ENCODE measurements around the gene CYLC1.
A peak's percentile ranks its signal among the peaks of the same experiment; 100 is the strongest.

CYLC1 gene

DNA sequence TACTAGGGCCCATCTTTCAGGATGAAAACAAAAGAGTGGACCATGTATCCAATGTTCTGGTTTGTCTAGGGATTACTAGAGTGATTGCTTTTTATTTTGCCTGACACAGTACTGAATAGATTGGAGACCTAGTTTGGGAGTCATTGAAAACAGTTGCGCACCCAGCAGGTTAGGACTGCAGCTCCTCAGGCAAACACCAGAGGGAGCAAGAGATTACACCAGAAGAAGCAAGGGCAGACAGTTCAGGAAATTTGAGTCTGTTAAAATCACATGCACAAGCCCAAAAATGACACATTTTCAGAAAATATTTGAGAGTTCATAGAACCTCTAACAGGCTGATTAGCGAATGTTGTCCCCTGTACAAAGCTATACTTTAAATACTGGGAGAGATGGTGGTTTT, 55.6 kb downstream of the CYLC1 start:
- Histone ChIP-seq H3K27me3 (ENCODE audit: control insufficient read depth, low read length) (no peaks in the 10 kb centered on the region), H3K27ac (ENCODE audit: low read depth, low read length) (no peak overlapping the region)
- TF ChIP-seq, protein P1, sequence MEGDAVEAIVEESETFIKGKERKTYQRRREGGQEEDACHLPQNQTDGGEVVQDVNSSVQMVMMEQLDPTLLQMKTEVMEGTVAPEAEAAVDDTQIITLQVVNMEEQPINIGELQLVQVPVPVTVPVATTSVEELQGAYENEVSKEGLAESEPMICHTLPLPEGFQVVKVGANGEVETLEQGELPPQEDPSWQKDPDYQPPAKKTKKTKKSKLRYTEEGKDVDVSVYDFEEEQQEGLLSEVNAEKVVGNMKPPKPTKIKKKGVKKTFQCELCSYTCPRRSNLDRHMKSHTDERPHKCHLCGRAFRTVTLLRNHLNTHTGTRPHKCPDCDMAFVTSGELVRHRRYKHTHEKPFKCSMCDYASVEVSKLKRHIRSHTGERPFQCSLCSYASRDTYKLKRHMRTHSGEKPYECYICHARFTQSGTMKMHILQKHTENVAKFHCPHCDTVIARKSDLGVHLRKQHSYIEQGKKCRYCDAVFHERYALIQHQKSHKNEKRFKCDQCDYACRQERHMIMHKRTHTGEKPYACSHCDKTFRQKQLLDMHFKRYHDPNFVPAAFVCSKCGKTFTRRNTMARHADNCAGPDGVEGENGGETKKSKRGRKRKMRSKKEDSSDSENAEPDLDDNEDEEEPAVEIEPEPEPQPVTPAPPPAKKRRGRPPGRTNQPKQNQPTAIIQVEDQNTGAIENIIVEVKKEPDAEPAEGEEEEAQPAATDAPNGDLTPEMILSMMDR (IDR thresholded peaks at IDR 0.05; ENCODE audit: low read depth, low read length, poor library complexity, severe bottlenecking), result peak; percentile 35
- no peak for TF ChIP-seq EZH2phosphoT487 (IDR thresholded peaks at IDR 0.05; ENCODE audit: borderline replicate concordance, low read length)

DNA sequence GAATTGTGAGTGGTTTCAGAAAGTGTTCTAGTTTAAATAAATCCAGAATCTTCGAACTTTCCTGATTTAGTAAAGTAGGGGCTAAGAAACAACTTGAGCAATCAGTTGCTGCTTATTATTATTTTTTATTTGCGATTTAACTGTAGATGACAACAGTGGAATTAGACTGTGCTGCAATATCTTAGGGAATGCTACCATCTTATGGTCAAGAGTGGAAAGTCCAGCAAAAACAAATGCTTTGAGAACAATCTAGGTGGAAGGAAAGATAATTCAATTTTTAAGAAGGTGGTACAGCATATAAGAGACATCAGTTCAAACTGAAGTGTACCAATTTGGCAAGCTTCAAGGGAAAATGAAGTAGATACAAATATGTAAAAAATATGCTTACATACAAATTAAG, 73.3 kb downstream of the CYLC1 start:
- Histone ChIP-seq H3K9me2 (replicated peaks; ENCODE audit: control insufficient read depth, low read length) (no peaks in the 10 kb centered on the region), H3K4me3 (ENCODE audit: low read length) (no peak overlapping the region), H3K9me3 (ENCODE audit: control insufficient read depth, insufficient read depth, low read length) (no peaks in the 10 kb centered on the region), H3K4me1 (ENCODE audit: control insufficient read depth, low read length) (no peaks in the 10 kb centered on the region), H4K20me1 (ENCODE audit: control insufficient read depth, insufficient read depth, low read depth, low read length) (no peaks in the 10 kb centered on the region), H3K27ac (ENCODE audit: low read depth, low read length) (no peak overlapping the region), H3K79me2 (ENCODE audit: control insufficient read depth, low read length) (no peaks in the 10 kb centered on the region), H3K27me3 (ENCODE audit: control insufficient read depth, low read length) (no peaks in the 10 kb centered on the region), H3K36me3 (ENCODE audit: control insufficient read depth, low read length) (no peaks in the 10 kb centered on the region), H3K4me2 (ENCODE audit: low read length) (no peak overlapping the region), H3F3A (ENCODE audit: control insufficient read depth, insufficient read depth) (no peaks in the 10 kb centered on the region)
- TF ChIP-seq EZH2phosphoT487 (IDR thresholded peaks at IDR 0.05; ENCODE audit: borderline replicate concordance, low read length), result no peak
- TF ChIP-seq, protein P1 (IDR thresholded peaks at IDR 0.05; ENCODE audit: low read depth, low read length, poor library complexity, severe bottlenecking), result no peak

More for the DNA sequence above, 55.6 kb downstream of the CYLC1 start:
- no peak overlapping the region for H3K4me2 ChIP-seq (ENCODE audit: low read length)
- no peaks in the 10 kb centered on the region for H4K20me1 ChIP-seq (ENCODE audit: control insufficient read depth, insufficient read depth, low read depth, low read length)
- H3K4me3 ChIP-seq (ENCODE audit: low read length), result no peak overlapping the region
- H3K4me1 ChIP-seq (ENCODE audit: control insufficient read depth, low read length), result no peaks in the 10 kb centered on the region
- no peaks in the 10 kb centered on the region for H3K79me2 ChIP-seq (ENCODE audit: control insufficient read depth, low read length)
- no peaks in the 10 kb centered on the region for H3F3A ChIP-seq (ENCODE audit: control insufficient read depth, insufficient read depth)
- no peaks in the 10 kb centered on the region for H3K9me3 ChIP-seq (ENCODE audit: control insufficient read depth, insufficient read depth, low read length)
- H3K9me2 ChIP-seq (replicated peaks; ENCODE audit: control insufficient read depth, low read length), result no peaks in the 10 kb centered on the region
- H3K36me3 ChIP-seq (ENCODE audit: control insufficient read depth, low read length), result no peaks in the 10 kb centered on the region
